Measurements from ENCODE around the gene MRPL14.
A peak's percentile ranks its signal among the peaks of the same experiment; 100 is the strongest.

MRPL14 gene

DNA sequence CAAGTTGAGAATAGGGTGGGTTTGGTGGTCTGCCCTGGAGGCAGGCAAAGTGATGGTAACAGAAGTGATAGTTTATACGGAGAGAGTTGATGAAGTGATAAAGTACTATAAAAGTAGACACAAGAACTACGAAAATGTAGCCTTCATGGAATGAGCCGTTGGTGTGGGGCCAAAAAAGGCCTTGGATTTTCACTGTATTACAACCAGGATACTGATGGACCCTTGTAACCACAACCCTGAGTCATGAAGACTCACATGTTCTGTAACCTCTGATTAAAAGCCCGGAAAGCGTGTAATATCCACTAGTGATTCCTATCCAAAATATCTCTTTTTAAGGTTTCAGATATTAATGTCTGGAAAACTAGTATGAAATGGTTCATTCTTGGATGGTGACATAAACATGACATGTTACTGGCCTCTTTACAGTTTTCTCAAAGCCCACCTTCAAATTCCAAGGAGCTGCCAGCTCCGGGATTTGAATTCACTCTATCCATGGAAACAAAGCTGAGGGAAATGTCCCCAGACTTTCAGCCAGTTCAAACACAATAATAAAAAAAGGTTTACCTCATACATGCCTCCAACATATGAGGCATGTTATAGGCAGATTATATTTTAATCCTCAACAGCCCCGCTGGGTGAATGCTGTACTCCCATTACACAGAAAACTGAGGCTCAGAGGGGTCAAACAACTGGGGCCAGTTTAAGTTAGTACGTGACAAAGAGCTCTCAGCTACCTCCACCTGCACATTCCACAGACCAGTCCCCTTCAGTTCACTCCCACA lies 55.4 kb downstream of the MRPL14 start:
- DNase-seq (ENCODE audit: insufficient read length, low spot score) (no peak), FAIRE-seq (no peak)

GRCh38 chr6:44068607-44069296 lies 58.5 kb downstream of the MRPL14 start:
- FAIRE-seq (no peak), DNase-seq (ENCODE audit: insufficient read length, low spot score) (no peak)

GRCh38 chr6:44067173-44068139 lies 59.8 kb downstream of the MRPL14 start:
- FAIRE-seq = no peak

GRCh38 chr6:44066394-44067172 lies 60.7 kb downstream of the MRPL14 start:
- FAIRE-seq (peak; percentile 55), DNase-seq (ENCODE audit: insufficient read length, low spot score) (no peak)

More at GRCh38 chr6:44067173-44068139, 59.8 kb downstream of the MRPL14 start:
- no peak for DNase-seq (ENCODE audit: insufficient read length, low spot score)

DNA sequence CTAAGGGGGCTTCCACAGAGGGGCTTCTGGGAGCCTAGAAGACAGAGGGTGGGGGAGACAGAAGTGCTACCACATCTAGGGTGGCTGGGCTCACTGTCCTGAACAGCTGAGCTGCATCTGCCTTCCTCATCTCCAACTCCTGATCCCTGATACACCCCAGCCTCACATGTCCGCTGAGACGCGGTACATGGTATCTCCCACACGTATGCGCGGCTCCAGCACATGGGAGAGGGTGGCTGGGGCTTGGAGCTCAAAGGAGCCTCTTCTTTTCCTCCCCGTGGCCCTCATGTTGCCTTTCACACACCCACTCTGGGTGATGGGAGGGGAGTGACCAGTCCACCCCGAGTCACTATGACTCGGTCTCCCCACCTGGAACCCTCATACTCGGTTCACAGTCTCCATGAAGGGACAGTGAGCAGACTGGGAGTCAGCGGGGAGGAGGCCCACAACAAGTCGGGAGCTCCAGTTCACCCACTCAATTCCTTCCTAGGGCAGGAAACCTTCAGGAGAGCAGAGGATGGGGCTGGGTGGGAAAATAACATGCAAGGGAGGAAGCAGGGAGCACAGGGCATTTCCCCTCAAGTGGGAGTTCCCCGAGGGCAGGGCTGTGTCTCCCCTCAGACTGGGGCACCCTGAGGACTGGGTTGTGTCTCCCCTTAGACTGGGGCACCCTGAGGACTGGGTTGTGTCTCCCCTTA lies 61.7 kb downstream of the MRPL14 start:
- no peak for FAIRE-seq
- DNase-seq (ENCODE audit: insufficient read length, low spot score) = no peak

DNA sequence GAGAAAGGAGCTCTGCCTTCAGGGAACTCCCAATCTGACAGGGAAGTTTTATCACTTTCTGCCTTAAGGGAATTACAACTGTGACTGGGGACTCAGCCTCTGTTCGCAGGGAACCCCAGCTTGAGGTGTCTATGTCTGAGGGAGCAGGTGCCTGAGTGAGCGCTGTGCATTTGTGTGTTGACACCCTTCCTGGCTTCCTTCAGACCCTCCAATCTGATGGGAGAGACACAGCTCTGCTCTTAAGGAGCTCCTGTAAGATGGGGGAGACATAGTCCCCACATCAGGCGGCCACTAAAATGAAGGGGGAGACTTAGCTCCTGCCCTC lies 62.3 kb downstream of the MRPL14 start:
- no peak for FAIRE-seq

GRCh38 chr6:44064089-44064947 lies 62.9 kb downstream of the MRPL14 start:
- DNase-seq (ENCODE audit: insufficient read length, low spot score) (peak; percentile 73), FAIRE-seq (peak; percentile 46)

More for the DNA sequence above, 62.3 kb downstream of the MRPL14 start:
- DNase-seq (ENCODE audit: insufficient read length, low spot score) = no peak

GRCh38 chr6:44063561-44064059 lies 63.6 kb downstream of the MRPL14 start:
- FAIRE-seq (no peak), DNase-seq (ENCODE audit: insufficient read length, low spot score) (no peak)
